ENCODE data around the gene IQSEC1. TPM values are rescaled to one million over a fixed set of nuclear protein-coding genes. Genes with fewer than 3 reads are reported as not detected.

IQSEC1 gene
- total RNA-seq, 1 donor from 2014 or later = 32.6 TPM

DNA sequence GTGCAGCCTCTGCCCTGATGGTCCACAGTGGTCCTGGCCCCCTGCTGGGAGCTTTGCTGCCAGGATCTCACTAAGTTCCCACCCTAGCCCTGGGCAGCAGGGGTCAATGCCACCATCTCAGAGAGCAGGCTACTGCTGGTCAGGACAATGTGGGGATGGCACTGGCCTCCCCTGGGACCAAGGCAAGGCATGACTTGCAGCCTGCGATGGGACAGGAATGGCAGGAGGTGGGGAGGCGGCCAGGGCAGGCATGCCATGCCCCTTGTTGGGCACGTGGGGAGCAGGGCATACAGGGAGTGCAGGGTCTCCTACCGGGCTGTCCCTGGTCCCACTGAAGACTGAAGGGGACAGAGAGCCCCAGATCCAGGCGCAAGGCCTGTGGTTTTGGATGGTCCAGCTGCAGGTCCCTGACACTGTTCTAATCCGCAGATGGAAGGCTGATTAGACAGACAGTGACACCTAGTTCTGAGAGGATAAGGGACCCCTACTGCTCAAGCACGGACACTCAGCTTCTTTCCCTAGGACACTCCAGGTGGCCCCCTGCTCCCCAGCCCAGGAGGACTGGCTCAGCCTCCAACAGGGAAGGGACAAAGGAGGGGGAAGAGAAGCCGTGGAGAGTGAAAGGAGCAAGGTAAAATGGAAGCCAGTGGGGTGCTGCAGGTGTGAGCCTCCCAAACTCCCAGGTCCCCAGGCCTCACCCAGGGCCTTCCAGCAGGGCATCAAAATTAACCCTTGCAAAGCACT lies 162.7 kb downstream of the IQSEC1 start:
- no peak for DNase-seq (ENCODE audit: low read depth in 2 of 2)

DNA sequence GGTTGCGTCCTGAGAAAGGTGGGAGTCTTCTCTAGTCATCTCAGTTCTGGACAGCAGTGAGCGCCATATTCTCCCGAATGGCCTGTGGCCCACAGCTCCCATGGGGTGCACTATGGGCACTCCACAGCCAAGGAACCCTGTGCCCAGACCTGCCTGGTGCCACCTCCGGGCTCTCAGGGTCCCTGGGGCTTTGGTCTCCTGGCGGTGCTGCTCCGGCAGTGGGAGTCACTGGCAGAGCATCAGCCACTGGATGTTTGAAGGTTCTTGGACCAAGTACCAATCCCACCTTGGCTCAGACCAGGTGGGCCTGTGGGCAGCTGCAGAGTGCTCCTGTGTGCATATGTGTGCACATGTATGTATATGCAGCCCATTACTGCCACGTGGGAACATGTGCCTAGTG lies 163.5 kb downstream of the IQSEC1 start:
- DNase-seq (ENCODE audit: low read depth in 2 of 2) = no peak

DNA sequence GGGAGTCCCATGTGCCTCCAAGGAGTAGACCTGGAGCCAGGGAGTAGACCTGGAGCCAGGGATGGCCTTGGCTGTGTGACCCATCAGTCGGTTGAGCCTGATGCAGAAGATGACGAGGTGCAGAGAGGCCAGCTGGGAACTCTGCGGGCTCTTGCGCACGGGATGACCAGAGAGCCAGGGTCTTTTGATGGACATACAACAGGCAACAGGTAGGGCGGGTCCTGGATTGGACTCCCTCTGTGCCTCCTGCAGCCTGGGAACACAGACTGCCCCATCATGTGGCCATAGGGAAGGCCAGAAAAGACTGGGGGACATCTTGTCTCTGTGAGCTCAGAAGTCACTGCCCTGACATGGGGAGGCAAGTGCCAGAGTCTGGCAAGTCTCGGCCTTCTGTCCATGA lies 164.4 kb downstream of the IQSEC1 start:
- DNase-seq (ENCODE audit: low read depth in 2 of 2) = no peak

DNA sequence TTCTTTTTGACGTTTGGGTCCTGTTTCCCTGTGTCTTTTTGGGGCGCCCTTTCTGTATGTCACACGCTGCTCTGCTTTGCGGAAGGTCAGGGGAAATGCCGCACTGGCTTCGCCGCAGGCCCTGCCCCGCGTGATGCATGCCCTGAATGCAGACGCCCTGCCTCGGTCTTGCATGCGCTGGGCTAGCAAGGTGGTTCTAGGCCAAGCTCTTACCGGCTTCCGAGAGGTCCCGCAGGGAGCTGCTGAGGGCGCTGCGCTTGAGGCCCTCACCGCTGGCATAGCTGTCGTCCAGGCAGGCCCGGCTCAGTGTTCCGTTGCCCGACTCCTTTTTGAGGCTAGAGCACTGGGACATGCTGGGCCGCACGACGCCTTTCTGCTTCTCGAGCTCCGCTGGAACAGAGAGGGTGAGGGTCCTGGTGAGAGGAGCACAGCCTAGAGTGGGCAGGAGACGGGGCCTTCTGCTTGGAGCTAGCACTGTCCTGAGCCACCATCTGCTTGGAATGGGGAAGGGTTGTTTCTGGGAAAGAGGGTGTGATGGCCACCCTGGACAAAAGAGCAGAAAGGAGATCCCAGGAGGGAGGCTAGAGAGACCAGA lies 165.0 kb downstream of the IQSEC1 start:
- DNase-seq (ENCODE audit: low read depth in 2 of 2) = no peak

DNA sequence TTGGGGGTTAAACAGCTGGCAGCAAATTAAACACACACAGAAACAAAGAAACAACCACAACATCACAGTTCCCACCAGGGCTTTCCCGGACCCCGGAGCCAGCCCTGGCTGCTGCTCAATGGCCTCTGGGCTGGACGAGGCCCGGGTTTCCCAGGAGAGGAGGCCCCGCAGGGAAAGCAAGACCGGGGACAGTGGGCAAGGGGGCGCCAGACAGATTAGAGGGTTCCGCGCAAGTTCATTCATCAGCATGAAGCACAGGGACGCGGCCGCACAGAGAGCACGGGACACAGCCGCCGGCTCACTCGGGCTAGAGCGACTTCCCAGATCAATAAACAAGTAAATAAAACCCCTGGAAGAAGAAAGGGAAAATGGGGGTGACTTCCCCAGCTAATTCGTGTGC lies 165.5 kb downstream of the IQSEC1 start:
- DNase-seq (ENCODE audit: low read depth in 2 of 2) = no peak

DNA sequence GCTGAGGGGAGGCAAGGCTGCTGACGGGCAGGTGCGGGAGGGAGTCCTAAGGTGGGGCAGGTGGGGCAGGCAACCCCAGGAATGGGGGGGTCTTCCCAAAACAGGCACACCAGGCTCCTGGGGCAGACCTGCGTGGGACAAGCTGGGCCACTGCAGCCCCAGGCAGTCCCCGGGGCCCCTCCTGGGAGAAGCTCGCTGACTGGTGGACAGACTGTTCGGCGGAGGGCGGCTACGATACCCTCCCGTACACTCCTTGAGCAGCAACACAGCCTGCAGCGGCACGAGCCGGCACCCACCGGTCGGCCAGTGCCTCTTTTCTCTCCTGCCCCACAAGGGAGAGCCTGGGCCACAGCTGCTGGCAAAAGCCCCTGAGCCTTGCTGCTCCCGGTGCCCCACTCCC lies 165.9 kb downstream of the IQSEC1 start:
- DNase-seq (ENCODE audit: low read depth in 2 of 2) = no peak

DNA sequence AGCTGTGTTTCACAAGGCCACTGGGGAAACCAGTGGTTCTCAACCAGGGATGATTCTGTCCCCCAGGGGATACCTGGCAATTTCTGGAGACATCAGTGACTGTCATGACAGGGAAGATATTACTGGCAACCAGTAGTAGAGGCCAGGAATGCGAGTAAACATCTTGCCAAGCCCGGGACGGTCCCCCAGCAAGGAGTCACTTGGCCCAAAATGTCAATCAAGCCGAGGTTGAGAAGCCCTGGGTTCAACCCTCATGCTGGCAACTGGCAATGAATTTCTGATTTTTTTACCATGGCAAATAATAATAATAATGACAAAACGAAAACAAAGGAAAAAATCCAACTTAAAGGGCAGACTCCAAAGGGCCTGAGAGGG lies 166.3 kb downstream of the IQSEC1 start:
- no peak for DNase-seq (ENCODE audit: low read depth in 2 of 2)

DNA sequence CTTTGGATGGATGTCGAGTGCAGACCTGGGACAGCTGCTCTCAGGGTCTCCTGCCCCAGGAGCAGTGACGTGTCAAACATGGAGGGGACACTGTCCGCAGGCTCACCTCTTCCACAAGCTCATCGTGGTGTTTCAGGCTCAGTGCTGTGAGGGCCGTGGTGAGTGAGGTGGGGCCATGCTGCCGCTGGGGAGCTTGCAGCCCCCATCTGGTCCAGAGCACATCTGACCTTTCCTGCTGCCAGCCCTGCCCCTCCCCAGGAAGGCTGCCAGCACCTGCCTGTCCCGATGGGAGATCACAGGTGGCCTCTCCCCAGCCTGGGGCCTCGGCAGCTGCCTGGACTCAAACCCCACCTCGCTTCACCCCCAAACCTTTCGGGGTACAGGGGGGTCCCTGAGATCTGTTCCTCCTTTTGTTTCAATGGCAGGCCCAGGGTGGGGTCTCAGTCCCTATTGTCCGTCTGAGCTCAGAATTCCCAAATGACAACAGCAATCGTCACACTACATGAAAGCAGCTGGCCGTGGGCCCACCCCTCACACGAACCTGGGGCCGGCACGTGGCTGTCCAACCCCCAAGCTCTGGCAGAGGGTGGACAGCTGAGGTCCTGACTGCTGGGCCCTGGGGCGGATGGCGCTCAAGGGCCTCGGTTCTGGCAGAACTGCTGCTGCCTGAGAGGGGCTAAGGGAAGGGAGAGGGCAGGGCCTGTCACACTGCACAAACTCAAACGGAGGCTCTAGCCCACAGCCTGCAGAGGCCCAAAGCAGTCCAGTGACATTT lies 166.9 kb downstream of the IQSEC1 start:
- no peak for DNase-seq (ENCODE audit: low read depth in 2 of 2)

DNA sequence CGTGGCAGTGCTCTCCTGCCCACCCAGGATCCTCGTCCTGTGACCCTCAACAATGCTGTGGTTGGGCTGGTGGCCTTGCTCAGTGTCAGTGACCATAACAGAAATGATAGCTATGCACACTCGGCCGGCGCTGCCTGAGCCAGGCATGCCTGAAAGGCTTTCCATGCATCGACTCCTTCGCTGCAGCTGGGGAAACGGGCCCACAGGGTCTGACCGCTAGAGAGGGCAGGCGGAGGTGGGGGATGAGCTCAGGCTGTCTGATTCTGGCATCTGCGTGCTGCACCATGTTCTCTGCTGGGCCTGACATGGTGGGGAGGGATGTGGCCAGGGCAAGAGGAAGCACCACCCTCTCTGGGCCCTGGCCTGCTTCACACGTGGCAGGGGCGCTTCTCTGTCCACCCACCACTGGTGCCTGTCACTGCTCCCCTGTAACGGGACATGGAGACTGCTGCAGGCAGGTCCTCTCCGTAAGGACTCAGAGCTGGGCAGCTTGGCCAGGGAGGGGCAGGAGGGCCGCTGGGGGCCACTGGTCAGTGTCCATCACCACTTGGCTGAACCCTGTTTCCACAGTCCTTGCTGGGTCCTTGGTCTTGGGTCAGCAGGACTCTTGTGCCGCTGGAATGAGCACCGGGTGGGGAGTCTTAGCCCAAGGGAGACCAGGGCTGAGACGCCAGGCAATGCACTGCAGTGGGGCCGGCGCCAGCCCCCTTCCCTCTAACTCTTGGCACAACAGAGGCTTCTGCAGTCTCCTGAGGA lies 167.7 kb downstream of the IQSEC1 start:
- no peak for DNase-seq (ENCODE audit: low read depth in 2 of 2)

DNA sequence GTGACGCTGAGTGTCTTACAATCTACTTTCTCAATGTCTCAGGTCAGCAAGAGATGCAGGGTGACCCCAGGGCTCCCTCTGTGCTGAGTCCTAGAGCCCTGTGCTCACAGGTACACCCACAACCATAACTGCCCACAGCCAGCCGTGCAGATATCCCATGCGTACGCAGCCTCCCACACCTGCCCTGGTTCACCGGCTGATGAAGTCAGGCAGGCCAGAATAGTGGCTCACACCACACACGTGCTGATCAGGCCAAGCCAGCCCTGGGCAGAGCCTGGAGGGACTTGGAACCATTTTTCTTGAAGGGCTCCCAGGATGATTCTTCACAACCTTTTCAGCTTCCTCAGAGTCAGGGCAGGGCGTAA lies 168.3 kb downstream of the IQSEC1 start:
- DNase-seq (ENCODE audit: low read depth in 2 of 2) = no peak

DNA sequence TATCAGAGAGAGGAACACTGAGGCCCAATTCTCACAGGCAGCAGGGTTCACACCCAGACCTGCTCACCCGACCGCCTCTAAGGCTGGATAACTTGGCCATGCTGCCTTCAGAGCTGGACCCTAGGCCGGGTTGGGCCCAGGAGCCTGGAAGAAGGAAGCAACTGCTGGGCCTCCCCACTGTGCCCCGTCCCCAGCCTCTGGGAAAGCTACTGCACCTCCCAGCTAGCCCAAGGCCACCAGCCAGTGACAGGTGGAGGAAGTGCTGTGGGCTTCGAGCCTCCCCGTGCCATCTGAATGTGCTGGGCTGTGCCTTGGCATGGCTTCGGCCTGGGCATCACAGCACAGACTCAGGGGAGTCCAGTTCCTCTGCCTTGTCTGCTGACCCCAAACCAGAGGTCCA lies 169.3 kb downstream of the IQSEC1 start:
- DNase-seq (ENCODE audit: low read depth in 2 of 2) = no peak

DNA sequence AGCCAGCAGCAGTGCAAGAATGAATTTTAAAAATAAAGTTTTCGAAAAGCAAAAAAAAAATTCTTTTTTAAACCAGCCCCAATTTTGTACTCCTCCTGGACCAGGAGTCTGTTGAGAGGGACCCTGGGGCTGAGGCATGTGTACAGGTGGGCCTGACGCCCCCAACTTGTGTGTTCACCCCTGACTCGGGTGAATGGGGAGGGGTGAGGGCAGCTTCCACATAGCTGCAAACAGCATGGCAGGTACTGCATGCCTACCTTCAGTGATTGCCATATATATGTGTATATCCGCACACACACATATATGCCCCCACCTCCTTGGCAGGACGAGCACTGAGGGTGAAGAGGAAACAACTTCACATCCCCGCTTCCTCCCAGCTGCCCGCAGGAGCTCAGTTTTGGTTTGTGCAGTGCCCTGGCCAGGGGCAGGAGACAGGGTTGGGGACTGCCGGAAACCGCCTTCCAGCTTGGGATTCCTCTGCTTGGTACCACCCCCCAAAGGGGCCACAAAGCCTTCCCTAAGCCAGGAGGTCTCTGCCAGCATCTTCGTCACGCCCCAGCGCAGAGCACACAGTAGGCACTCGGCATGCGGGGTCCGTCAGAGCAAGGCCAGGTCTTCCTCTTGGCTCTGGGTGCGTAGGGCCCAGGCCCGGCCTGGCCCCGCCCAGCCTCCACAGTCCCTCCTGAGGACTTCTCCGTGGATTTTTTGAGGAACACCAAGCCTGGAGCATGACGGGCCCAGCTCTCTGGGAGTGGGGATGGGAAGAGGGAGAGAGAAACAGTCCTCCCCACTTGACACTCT lies 170.0 kb downstream of the IQSEC1 start:
- DNase-seq (ENCODE audit: low read depth in 2 of 2) = no peak

DNA sequence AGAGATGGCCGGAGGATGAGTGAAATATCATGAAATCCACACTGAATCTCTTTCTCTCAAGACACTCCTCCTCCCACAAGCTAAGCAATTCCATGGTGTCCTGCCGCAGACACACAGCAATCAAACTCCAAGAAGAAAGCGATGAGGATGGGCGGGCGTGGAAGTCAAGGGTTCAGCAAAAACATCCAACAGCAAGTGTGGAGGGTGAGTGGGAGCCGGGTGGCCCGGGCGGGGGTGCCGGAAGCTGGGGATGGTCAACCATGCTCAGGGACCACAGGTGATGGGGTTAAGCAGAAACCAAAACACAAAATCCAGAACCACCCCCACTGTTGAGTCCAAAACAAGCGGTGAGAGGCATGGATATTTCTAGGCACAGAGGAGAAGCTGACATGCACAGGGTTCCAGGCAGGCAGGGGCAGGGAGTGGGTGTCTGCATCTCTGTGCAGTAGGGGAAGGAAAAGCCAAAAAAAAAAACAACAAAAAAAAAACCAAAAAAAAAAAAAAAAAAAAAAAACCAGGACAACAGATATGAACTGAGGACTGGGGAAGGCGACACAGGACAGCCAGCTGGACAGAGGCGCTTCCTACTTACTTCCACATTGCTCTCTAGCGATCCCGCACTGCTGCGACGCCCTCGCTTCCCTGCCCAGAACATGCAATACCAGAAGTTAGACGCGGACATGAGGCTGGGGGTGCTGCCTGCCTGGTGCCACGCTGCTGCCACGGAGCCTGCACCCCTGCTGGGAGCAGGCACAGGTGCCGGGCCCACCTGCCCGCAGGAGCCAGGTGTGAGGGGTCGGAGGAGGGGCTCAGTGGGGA lies 170.8 kb downstream of the IQSEC1 start:
- no peak for DNase-seq (ENCODE audit: low read depth in 2 of 2)

DNA sequence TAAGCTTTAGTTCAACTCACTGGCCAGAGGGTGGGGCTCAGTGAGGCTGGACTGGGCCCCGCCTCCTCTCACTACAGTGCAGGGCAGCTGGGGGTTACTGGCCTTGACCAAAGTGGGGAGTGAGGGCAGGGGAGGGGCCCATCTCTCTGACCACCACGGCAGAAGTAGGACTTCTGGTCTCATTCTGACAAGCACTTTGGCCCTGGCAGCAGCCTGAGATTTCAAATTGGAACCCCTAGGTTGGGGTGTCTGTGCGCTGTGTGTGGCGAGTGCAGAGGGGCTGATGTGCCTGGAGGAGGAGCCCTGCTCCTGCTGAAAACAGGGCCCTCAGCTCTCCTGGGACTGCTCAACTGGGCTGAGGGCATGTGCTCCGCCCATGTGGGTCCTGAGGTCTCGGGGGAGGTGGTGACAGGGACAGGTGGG lies 171.6 kb downstream of the IQSEC1 start:
- no peak for DNase-seq (ENCODE audit: low read depth in 2 of 2)

DNA sequence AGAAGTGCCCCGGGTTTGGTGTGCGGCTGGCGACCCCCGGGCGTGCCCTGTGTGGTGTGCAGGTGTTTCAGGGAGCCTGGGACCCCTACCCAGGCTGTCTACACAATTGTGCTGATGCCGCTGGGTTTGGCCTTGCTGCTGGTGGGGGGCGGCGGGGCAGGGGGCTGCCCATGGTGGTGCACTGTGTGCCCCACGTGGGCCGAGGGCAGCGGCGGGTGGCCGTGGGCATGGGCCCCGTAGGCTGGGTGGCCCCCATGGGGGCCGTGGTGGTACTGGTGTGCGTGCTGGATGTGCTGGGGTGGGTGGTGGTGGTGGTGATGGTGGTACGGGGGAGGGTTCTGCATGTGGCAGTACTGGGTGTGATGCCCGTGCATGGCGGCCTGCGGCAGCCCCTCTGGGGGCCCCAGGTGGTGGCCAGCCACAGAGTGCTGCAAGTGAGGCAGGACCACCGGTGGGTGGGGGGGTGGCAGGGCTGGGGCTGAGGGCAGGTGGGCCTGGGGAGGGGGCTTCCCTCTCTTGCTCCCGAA lies 172.3 kb downstream of the IQSEC1 start:
- DNase-seq (ENCODE audit: low read depth in 2 of 2) = no peak

DNA sequence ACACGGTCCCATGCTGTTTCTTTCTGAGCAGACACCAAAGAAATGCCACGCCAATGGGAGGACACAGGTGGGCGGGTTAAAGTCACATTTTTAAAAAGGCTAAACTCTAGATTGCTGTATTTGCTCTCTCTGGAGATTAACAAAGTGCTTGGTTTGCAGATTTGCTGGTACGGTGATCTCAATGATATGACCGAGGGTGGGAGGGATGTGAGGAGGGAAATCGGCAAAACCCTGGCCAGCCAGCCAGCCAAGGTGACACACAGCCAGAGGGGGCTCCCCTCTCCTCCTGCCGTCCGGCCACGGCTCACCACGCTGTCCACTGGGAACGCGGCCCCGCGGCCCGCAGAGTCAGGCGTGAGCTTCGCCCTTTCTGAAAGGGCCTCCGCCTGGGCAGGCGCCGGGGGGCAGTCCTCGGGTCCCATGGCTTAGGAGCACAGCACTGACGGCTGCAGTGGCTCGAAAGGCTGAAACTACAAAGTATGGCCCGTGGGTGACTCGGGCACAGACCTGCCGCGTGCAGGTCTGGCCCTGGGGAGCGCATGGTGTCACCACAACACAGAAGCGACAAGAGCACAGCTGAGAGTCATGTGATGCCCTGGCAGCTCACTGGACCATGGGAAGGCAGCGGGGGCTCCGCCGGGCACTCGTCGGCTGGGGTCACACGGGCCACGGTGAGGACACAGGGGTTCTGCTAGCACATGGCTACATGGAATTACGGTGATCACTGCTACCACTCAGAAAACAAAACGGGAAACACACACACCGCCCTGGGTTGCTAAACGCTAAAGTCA lies 174.1 kb downstream of the IQSEC1 start:
- no peak for DNase-seq (ENCODE audit: low read depth in 2 of 2)

DNA sequence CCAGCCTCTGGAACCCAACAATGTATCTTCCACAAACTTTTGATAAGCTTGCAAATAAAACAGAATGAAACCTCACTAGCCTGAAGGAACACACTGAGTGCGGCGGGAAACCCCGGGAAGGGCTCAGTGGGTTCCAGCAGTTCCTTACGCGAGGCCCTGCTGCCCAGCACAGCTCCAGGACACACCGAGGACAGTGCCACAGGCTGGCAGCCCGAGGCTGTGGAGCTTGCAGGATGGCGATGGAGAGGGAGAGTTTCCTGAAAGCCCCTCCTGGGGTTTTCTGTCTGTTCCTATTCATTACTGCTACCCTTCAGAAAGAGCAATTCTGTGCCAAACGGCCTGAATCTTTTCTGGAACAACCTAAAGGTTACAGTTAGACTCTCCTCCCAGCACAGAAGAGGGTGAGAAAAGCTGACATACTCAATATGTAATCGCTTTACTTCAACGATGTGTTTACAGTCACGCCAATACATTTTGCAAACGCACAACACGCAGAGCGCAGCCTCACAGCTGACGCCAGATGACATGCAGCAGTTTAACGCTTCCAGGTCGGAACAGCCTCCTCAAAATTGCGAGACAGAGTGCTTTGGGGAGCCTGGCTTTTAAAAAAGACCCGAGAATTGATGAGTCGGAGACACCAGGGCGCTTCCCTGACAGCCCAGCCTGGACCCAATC lies 174.8 kb downstream of the IQSEC1 start:
- DNase-seq (ENCODE audit: low read depth in 2 of 2) = no peak

DNA sequence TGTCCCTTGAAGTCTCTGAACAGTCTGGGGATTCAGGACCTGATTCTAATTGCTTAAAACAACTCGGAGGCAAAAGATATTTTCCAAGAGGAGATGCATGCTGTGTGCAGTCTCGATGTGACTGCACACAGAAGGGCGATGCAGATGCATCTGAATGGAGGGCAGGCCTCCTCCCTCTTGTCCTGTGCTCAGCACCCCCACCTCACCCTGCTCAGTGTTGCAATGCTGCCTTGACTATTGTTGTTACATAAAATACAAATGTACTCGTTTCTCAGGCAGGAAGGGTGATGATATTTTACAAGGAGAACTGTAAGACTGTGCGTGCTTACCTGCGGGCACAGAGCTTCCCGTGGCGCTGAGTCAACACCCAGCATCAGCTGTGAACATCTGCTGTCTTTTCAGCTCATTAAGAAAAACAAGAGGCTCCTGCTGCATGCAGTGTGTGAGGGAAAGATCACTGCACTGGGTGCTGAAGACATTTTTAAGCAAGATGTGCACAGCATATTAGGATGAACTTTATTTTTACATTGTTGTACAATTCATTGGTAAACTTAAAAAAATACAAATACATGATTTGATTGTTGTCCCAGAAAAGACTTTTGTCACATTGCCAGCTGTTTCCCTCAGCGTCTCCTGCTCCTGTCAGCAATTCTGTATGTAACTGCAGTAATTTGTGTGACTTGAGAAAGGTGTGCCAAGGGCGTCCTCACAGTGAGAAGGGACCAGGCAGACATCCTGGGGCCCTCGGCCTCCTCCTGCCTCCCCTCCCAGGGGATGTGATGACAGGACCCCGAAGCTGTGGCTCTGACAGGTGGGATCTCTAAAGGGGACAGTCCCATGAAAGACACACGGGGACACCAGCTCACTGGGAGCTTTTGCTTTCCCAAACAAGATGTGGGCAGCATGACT lies 175.6 kb downstream of the IQSEC1 start:
- no peak for DNase-seq (ENCODE audit: low read depth in 2 of 2)

Data from dermis microvascular lymphatic vessel endothelial cell (primary cell).